Left ventricle myocardium inferior (tissue), 1 donor: ENCODE data around the gene ZIC4. TPM values are rescaled to one million over a fixed set of nuclear protein-coding genes. Genes with fewer than 3 reads are reported as not detected.

Experiments
- DNase-seq: peaks from one replicate; pipeline ENCODE4 v3.0.0-alpha.2; 2020
- H3K27ac ChIP-seq: fragments of 200-600 bp; replicated peaks from 2 replicates; pipeline ENCODE4 v1.8.0; 2021
- H3K27me3 ChIP-seq: fragments of 200-600 bp; 2 replicates; pipeline ENCODE4 v1.8.0; 2021; ENCODE audit warnings: low read depth
- H3K36me3 ChIP-seq: fragments of 200-600 bp; 2 replicates; pipeline ENCODE4 v1.8.0; 2021
- H3K4me1 ChIP-seq: fragments of 200-600 bp; 2 replicates; pipeline ENCODE4 v1.8.0; 2021
- H3K4me3 ChIP-seq: fragments of 200-600 bp; 2 replicates; pipeline ENCODE4 v1.8.0; 2021; ENCODE audit warnings: mild to moderate bottlenecking, moderate library complexity
- H3K9me3 ChIP-seq: fragments of 200-600 bp; replicated peaks from 2 replicates; pipeline ENCODE4 v1.8.0; 2021
- CTCF ChIP-seq: fragments of 200-600 bp; IDR thresholded peaks from 2 replicates; pipeline ENCODE4 v1.8.0; 2021; ENCODE audit warnings: antibody characterized with exemption, mild to moderate bottlenecking, borderline replicate concordance
- intact Hi-C: fragments of 100-400 bp; cut with micrococcal nuclease; formaldehyde crosslinking; loops from one replicate; pipeline ENCODE4 v1.11.0; 2022
- total RNA-seq: library from RNA; stranded (reverse); fragmentation: NEBNext Ultra II Directional; extraction: Animal tissue kit (Norgen Biotek cat#: 25700); gene quantifications from one replicate; pipeline ENCODE4 v1.2.1, GENCODE V29; 2021
- donor health status: DM: no; HTN: yes; CAD: no; lungs with severe emphysema.

ZIC4 gene
- total RNA-seq, 1 donor from 2014 or later: not detected

DNA sequence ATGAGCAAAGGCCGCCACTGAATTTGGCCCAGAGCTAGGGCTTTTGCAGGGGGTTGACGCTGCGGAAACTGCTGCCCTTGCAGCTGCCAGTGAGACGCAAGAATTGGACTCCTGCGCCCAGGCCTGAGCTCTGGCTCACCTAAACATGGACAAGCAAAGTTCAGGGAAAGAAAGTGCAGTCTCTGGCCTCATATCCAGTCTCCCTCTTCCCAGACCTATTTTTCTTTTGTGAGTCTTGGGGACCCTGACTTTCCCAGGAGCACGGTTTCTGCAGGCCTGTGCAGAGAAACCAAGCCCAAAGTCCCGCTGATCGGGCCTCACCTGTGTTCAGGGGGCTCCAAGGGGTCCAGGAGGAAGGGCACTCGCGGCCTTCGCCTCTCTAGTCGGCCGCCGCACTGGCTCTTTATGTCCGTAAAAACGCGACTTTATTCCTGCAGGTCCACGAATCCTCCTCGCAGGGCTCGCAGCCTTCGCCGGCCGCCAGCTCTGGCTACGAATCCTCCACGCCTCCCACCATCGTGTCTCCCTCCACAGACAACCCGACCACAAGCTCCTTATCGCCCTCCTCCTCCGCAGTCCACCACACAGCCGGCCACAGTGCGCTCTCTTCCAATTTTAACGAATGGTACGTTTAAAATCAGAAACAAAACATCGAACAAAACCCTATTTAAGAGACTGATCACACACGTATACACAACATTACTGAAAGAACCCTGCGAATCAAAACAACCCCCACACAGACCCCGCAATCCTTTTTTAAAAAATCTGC, 6.8 kb upstream of the ZIC4 start:
- no peaks in the 10 kb centered on the region for H3K36me3 ChIP-seq
- H3K27ac ChIP-seq: no peak overlapping the region
- no peaks in the 10 kb centered on the region for H3K9me3 ChIP-seq
- TF ChIP-seq CTCF: no peak
- H3K4me3 ChIP-seq: peak overlapping the region; percentile 42
- intact Hi-C loops: no loop called here
- H3K4me1 ChIP-seq: peaks cover 48% of the 10 kb centered on the region
- DNase-seq: no peak
- H3K27me3 ChIP-seq: peaks cover 100% of the 10 kb centered on the region

DNA sequence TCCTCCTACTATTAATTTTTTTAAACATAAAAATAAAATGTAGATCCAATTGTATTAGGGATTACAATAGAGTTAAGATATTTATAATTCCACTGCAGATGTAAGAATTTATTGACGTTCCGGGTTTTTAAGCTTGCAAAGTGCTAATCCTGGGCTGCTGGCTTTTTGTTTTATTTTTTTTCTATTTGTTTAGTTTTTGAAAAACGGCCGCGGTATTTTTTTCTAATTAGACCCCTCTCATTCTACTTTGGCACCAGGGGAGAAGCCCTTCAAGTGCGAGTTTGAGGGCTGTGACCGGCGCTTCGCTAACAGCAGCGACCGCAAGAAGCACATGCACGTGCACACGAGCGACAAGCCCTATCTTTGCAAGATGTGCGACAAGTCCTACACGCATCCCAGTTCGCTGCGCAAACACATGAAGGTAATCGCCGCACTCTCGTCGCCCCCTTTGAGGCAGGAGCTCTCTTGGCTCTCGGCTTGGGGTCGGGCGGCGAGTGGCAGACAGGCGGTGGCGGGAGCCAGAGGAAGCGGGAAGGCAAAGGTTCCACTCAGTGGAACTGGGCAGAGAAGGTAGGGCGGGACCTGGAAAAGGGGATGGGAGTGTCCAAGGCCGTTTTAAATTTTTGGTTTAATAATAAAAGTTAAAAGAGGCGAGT, 6.0 kb upstream of the ZIC4 start:
- Histone ChIP-seq H3K4me1 (peaks cover 54% of the 10 kb centered on the region), H3K27ac (no peak overlapping the region), H3K9me3 (no peaks in the 10 kb centered on the region), H3K4me3 (no peak overlapping the region), H3K27me3 (peaks cover 100% of the 10 kb centered on the region), H3K36me3 (no peaks in the 10 kb centered on the region)
- no peak for DNase-seq
- TF ChIP-seq CTCF: no peak
- intact Hi-C loops: no loop called here

- no peak for TF ChIP-seq CTCF
- Histone ChIP-seq H3K4me1 (peaks cover 57% of the 10 kb centered on the region), H3K27me3 (peaks cover 100% of the 10 kb centered on the region), H3K4me3 (no peak overlapping the region), H3K36me3 (no peaks in the 10 kb centered on the region), H3K9me3 (no peaks in the 10 kb centered on the region), H3K27ac (no peak overlapping the region)
- intact Hi-C loops: no loop called here
- DNase-seq: no peak
These were observed 5.5 kb upstream of the ZIC4 start for GRCh38 chr3:147411815-147412241.

GRCh38 chr3:147411238-147411814, 5.0 kb upstream of the ZIC4 start:
- no peak for DNase-seq
- intact Hi-C loops: no loop called here

More at GRCh38 chr3:147411238-147411814, 5.0 kb upstream of the ZIC4 start:
- Histone ChIP-seq H3K27me3 (peaks cover 100% of the 10 kb centered on the region), H3K9me3 (no peaks in the 10 kb centered on the region), H3K4me1 (peaks cover 57% of the 10 kb centered on the region), H3K36me3 (no peaks in the 10 kb centered on the region), H3K4me3 (peak overlapping the region; percentile 56), H3K27ac (no peak overlapping the region)
- TF ChIP-seq CTCF: no peak
